ENCODE measurements around the gene WWP2. TPM values are rescaled to one million over a fixed set of nuclear protein-coding genes. Genes with fewer than 3 reads are reported as not detected.

The WWP2 gene
- total RNA-seq, 2 experiments from 2014 or later: 30.3 to 43.4 TPM

DNA sequence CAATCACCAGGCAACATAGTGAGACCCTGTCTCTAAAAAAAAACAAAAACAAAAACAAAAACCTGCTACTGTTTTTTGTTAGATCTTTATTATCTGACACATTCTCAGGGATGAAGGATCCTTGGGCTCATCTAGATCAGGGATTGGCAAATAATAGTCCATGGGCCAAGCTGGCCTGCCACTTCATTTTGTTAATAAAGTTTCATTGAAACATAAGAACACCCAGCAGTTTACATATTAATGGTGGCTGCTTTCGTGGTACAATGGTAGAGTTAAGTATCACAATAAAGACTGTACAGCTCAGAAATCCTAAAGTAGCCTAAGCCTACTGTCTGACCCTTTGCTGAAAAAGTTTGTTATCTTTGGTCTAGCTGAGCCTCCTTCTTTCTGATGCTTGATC lies 156.1 kb downstream of the WWP2 start:
- Histone ChIP-seq H3K4me3 (ENCODE audit: low read depth, low read length, poor library complexity, severe bottlenecking) (no peak overlapping the region), H4K20me1 (ENCODE audit: insufficient read depth, low read length) (no peaks in the 10 kb centered on the region), H3K9me3 (ENCODE audit: low read length) (no peaks in the 10 kb centered on the region), H3K4me2 (ENCODE audit: low read length) (no peak overlapping the region), H3K27ac (ENCODE audit: low read depth, low read length, poor library complexity, severe bottlenecking) (no peak overlapping the region), H3K9me2 (ENCODE audit: insufficient read depth, low read length) (no peaks in the 10 kb centered on the region), H3K36me3 (ENCODE audit: insufficient read depth, low read length) (no peaks in the 10 kb centered on the region), H2AFZ (ENCODE audit: low read length) (no peak overlapping the region), H3K79me2 (ENCODE audit: insufficient read depth, low read depth, low read length) (no peaks in the 10 kb centered on the region), H3K4me1 (ENCODE audit: insufficient read depth, low read length, poor library complexity, severe bottlenecking) (no peaks in the 10 kb centered on the region)
- intact Hi-C loops (cut with micrococcal nuclease; ENCODE audit: unreplicated experiment): no loop called here
- DNase-seq (ENCODE audit: low spot score): no peak
- CTCF ChIA-PET (ENCODE audit: unreplicated experiment): no interaction called here
- TF ChIP-seq, protein P1, sequence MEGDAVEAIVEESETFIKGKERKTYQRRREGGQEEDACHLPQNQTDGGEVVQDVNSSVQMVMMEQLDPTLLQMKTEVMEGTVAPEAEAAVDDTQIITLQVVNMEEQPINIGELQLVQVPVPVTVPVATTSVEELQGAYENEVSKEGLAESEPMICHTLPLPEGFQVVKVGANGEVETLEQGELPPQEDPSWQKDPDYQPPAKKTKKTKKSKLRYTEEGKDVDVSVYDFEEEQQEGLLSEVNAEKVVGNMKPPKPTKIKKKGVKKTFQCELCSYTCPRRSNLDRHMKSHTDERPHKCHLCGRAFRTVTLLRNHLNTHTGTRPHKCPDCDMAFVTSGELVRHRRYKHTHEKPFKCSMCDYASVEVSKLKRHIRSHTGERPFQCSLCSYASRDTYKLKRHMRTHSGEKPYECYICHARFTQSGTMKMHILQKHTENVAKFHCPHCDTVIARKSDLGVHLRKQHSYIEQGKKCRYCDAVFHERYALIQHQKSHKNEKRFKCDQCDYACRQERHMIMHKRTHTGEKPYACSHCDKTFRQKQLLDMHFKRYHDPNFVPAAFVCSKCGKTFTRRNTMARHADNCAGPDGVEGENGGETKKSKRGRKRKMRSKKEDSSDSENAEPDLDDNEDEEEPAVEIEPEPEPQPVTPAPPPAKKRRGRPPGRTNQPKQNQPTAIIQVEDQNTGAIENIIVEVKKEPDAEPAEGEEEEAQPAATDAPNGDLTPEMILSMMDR (conservative IDR thresholded peaks at IDR 0.05; ENCODE audit: low read length): no peak
- TF ChIP-seq EZH2phosphoT487 (IDR thresholded peaks at IDR 0.05; ENCODE audit: borderline replicate concordance, low read depth, low read length): no peak
- BruUV-seq (replicated peaks): no TSS peak
- POLR2A ChIA-PET: no interaction called here

DNA sequence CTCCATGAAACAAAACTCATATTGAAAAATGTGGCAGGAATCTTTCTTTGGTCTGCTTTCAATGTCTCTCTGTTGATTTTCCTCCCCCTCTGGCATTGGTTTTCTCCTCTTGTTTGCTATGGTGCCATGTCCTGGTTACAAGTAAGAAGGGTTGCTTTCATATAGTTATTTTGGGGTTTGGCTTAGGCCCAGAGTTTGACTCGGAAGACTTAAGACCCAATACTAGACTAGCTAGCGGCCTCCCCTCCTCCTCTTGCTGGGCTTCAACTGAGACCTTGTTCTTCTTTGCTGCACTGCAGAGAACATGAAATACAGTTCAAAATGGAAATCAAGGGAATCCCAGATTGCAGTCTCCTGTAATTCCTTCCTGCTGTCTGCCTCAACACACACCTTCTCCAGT lies 159.0 kb downstream of the WWP2 start:
- H3K36me3 ChIP-seq (ENCODE audit: insufficient read depth, low read length): no peaks in the 10 kb centered on the region
- ChIA-PET POLR2A (no interaction called here), CTCF (ENCODE audit: unreplicated experiment) (no interaction called here)
- intact Hi-C loops (cut with micrococcal nuclease; ENCODE audit: unreplicated experiment): no loop called here
- no peak overlapping the region for H3K27ac ChIP-seq (ENCODE audit: low read depth, low read length, poor library complexity, severe bottlenecking)
- H3K9me3 ChIP-seq (ENCODE audit: low read length): no peaks in the 10 kb centered on the region
- no peak for TF ChIP-seq EZH2phosphoT487 (IDR thresholded peaks at IDR 0.05; ENCODE audit: borderline replicate concordance, low read depth, low read length)
- TF ChIP-seq, protein P1 (conservative IDR thresholded peaks at IDR 0.05; ENCODE audit: low read length): no peak
- H3K79me2 ChIP-seq (ENCODE audit: insufficient read depth, low read depth, low read length): no peaks in the 10 kb centered on the region
- H3K4me3 ChIP-seq (ENCODE audit: low read depth, low read length, poor library complexity, severe bottlenecking): no peak overlapping the region
- no peak overlapping the region for H2AFZ ChIP-seq (ENCODE audit: low read length)
- H3K4me1 ChIP-seq (ENCODE audit: insufficient read depth, low read length, poor library complexity, severe bottlenecking): no peaks in the 10 kb centered on the region
- DNase-seq (ENCODE audit: low spot score): no peak
- H3K9me2 ChIP-seq (ENCODE audit: insufficient read depth, low read length): no peaks in the 10 kb centered on the region
- no peaks in the 10 kb centered on the region for H4K20me1 ChIP-seq (ENCODE audit: insufficient read depth, low read length)
- no TSS peak for BruUV-seq (replicated peaks)
- H3K4me2 ChIP-seq (ENCODE audit: low read length): no peak overlapping the region

- intact Hi-C loops (cut with micrococcal nuclease; ENCODE audit: unreplicated experiment): no loop called here
- H3K36me3 ChIP-seq (ENCODE audit: insufficient read depth, low read length): no peaks in the 10 kb centered on the region
- no peak overlapping the region for H3K4me3 ChIP-seq (ENCODE audit: low read depth, low read length, poor library complexity, severe bottlenecking)
- CTCF ChIA-PET (ENCODE audit: unreplicated experiment): no interaction called here
- no peak overlapping the region for H2AFZ ChIP-seq (ENCODE audit: low read length)
- H3K79me2 ChIP-seq (ENCODE audit: insufficient read depth, low read depth, low read length): no peaks in the 10 kb centered on the region
- H3K9me2 ChIP-seq (ENCODE audit: insufficient read depth, low read length): no peaks in the 10 kb centered on the region
- POLR2A ChIA-PET: interaction anchor here (0.7 kb wide), 1 partner anchor 296 kb away, joined by 3 read pairs; no protein-coding TSS in a partner anchor
- no peak overlapping the region for H3K4me2 ChIP-seq (ENCODE audit: low read length)
- DNase-seq (ENCODE audit: low spot score): no peak
- H3K4me1 ChIP-seq (ENCODE audit: insufficient read depth, low read length, poor library complexity, severe bottlenecking): no peaks in the 10 kb centered on the region
- H3K9me3 ChIP-seq (ENCODE audit: low read length): no peaks in the 10 kb centered on the region
- no peak overlapping the region for H3K27ac ChIP-seq (ENCODE audit: low read depth, low read length, poor library complexity, severe bottlenecking)
- no peak for TF ChIP-seq EZH2phosphoT487 (IDR thresholded peaks at IDR 0.05; ENCODE audit: borderline replicate concordance, low read depth, low read length)
- TF ChIP-seq, protein P1 (conservative IDR thresholded peaks at IDR 0.05; ENCODE audit: low read length): no peak
- no TSS peak for BruUV-seq (replicated peaks)
- no peaks in the 10 kb centered on the region for H4K20me1 ChIP-seq (ENCODE audit: insufficient read depth, low read length)
Measured at GRCh38 chr16:69922200-69922599, 160.1 kb downstream of the WWP2 start.

Data from OCI-LY7 (cell line).